Upper lobe of right lung (tissue), 1 donor: ENCODE results near the gene KLHL2. TPM values are rescaled to one million over a fixed set of nuclear protein-coding genes. Genes with fewer than 3 reads are reported as not detected.
"Not testable (repeated sequence)": the region's sequence is repeated elsewhere in the genome, so short reads cannot be mapped to it uniquely, and the experiment has no call there.

Source experiments
- ATAC-seq: fragments of 200-7000 bp; cut with Tn5 transposase; one replicate; pipeline ENCODE4 v1.9.1; 2020; ENCODE audit warnings: mild to moderate bottlenecking, moderate library complexity
- DNase-seq: peaks from one replicate; pipeline ENCODE4 v3.0.0-alpha.2; 2020
- H3K27ac ChIP-seq: fragments of 200-600 bp; one replicate; pipeline ENCODE4 v1.8.0; 2022
- H3K27me3 ChIP-seq: fragments of 200-600 bp; one replicate; pipeline ENCODE4 v1.8.0; 2022; ENCODE audit warnings: mild to moderate bottlenecking
- H3K36me3 ChIP-seq: fragments of 200-600 bp; one replicate; pipeline ENCODE4 v1.8.0; 2022
- H3K4me1 ChIP-seq: fragments of 200-600 bp; one replicate; pipeline ENCODE4 v1.8.0; 2022
- H3K4me3 ChIP-seq: fragments of 200-600 bp; one replicate; pipeline ENCODE4 v1.8.0; 2022; ENCODE audit warnings: mild to moderate bottlenecking
- H3K9me3 ChIP-seq: fragments of 200-600 bp; one replicate; pipeline ENCODE4 v1.8.0; 2022
- CTCF ChIP-seq: fragments of 200-600 bp; IDR thresholded peaks from one replicate; pipeline ENCODE4 v1.8.0; 2022; ENCODE audit warnings: antibody characterized with exemption
- intact Hi-C: fragments of 100-400 bp; cut with DNase I; formaldehyde crosslinking; loops from one replicate; pipeline ENCODE4 v1.11.0; 2022
- total RNA-seq: library from RNA; stranded (reverse); fragmentation: NEBNext Ultra II Directional; extraction: Animal tissue kit (Norgen Biotek cat#: 25700); gene quantifications from one replicate; pipeline ENCODE4 v1.2.1, GENCODE V29; 2021
- donor health status: DM: no; HTN: yes; CAD: no; lungs with severe emphysema.

KLHL2 gene
- total RNA-seq, 1 donor from 2014 or later: 44.3 TPM

DNA sequence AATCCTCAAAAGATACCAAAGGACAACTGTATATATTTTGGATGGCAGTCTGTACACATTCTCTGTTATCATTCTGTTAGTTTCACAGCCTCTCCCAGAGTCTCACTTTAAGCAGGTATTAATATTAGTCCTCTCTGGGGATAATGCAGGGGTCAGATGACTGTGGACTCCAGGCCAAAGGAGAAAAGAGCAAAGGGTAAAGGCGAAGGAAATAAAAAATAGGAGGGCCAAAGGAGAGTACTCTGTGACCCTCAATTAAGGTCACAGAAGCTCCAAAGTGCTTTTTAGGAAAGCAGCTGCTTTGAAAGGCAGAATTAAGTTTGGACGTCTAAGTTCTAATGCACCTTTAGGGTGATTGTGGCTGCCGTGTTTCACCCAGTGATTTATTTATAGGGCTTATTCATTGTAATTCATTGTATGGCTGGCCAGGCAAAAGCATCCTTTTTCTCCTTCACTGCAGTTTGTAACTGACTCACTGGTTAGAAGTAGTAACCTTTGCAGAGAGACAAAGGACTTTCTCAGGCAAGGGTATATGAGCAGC lies 127.9 kb downstream of the KLHL2 start:
- Histone ChIP-seq H3K36me3 (peaks cover 40% of the 10 kb centered on the region), H3K27me3 (no peaks in the 10 kb centered on the region), H3K27ac (no peak overlapping the region), H3K4me1 (no peaks in the 10 kb centered on the region), H3K4me3 (no peak overlapping the region), H3K9me3 (no peaks in the 10 kb centered on the region)
- no peak for ATAC-seq
- intact Hi-C loops: no loop called here
- TF ChIP-seq CTCF: no peak
- DNase-seq: no peak

GRCh38 chr4:165336743-165337142 lies 129.4 kb downstream of the KLHL2 start:
- no peaks in the 10 kb centered on the region for H3K27me3 ChIP-seq
- H3K27ac ChIP-seq: no peak overlapping the region
- DNase-seq (no peak), ATAC-seq (no peak)
- H3K4me1 ChIP-seq: no peaks in the 10 kb centered on the region
- TF ChIP-seq CTCF: no peak
- H3K36me3 ChIP-seq: peaks cover 48% of the 10 kb centered on the region
- no peak overlapping the region for H3K4me3 ChIP-seq
- intact Hi-C loops: no loop called here
- H3K9me3 ChIP-seq: no peaks in the 10 kb centered on the region

GRCh38 chr4:165342340-165342739 lies 135.0 kb downstream of the KLHL2 start:
- not testable (repeated sequence) for H3K4me3 ChIP-seq, H3K9me3 ChIP-seq, ATAC-seq, H3K27me3 ChIP-seq, DNase-seq, H3K4me1 ChIP-seq, H3K27ac ChIP-seq
- H3K36me3 ChIP-seq: peaks cover 51% of the 10 kb centered on the region
- intact Hi-C loops: loop anchor here (5.0 kb wide), 1 partner anchor 210 kb away; no protein-coding TSS in a partner anchor

GRCh38 chr4:165343353-165344191 lies 136.2 kb downstream of the KLHL2 start:
- TF ChIP-seq CTCF: peak; percentile 40
- no peaks in the 10 kb centered on the region for H3K9me3 ChIP-seq
- ATAC-seq (no peak), DNase-seq (no peak)
- H3K36me3 ChIP-seq: peaks cover 41% of the 10 kb centered on the region
- no peak overlapping the region for H3K4me3 ChIP-seq
- intact Hi-C loops: loop anchor here (5.0 kb wide), 1 partner anchor 211 kb away; no protein-coding TSS in a partner anchor
- no peaks in the 10 kb centered on the region for H3K4me1 ChIP-seq
- H3K27me3 ChIP-seq: no peaks in the 10 kb centered on the region
- H3K27ac ChIP-seq: no peak overlapping the region

DNA sequence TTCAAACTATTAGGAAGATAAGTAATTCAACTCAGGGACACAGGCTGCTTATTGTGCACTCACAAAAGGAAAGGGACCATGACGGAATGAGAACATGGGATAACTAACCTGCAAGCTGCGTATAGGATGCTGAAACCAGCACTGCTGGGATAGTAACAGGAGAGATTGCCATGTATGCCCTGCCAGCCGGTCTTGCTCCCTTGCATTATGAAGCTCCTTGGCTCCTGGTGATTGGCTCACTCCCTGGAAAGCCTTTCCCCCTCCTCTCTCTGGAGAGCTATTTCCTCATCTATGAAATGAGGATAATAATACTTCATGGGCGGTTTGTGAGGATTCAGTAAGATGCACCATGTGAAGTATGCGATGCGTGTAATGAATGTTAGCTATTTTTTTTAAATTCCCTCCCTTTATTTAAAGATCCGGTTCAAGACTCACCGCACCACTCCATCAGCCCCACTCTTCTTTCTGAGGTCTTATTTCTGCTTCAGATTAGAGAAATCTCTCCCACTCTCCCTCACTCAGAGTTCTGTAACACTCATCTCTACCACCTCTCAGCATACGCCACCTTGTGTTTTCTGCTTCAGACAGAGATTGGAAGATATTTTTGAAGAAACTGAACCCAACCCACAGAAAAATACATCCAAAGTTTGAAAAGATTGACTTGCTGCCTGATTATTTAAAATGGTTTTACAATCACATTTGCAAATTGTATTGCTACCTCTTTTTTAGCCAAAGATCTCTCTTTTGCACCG lies 138.5 kb downstream of the KLHL2 start:
- intact Hi-C loops: no loop called here
- DNase-seq (no peak), ATAC-seq (peak; percentile 62)
- Histone ChIP-seq H3K36me3 (peaks cover 18% of the 10 kb centered on the region), H3K27ac (no peak overlapping the region), H3K4me1 (no peaks in the 10 kb centered on the region), H3K9me3 (no peaks in the 10 kb centered on the region), H3K4me3 (no peak overlapping the region), H3K27me3 (no peaks in the 10 kb centered on the region)
- TF ChIP-seq CTCF: peak; percentile 15
